Measurements from ENCODE around the gene COPS6. TPM values are rescaled to one million over a fixed set of nuclear protein-coding genes. Genes with fewer than 3 reads are reported as not detected.

Gene COPS6
- total and polyA plus RNA-seq, 7 donors: 82.9 to 145 (median 118) TPM

DNA sequence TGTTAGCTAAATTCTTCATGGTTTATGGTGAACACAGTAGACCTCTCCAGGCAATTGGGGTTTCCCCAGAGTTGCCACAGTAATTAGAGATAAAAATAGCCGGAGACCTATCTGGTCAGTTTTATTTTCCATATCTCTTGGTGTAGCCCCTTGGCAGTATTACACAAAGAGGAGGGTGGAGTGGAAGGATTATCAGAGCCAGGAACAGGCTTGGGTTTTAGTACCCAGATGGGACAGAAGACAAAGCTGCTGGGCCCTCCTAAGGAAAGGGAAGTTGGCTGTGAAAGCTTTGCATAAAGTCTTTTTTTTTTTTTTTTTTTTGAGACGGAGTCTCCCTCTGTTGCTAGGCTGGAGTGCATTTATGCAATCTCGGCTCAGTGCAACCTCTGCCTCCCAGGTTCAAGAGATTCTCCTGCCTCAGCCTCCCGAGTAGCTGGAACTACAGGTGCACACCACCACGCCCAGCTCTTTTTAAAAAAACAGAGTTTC lies 29.5 kb upstream of the COPS6 start:
- no peaks in the 10 kb centered on the region for H3K4me1 ChIP-seq
- TF ChIP-seq CTCF (IDR thresholded peaks at IDR 0.05): no peak
- no peaks in the 10 kb centered on the region for H3K9me3 ChIP-seq
- DNase-seq (no peak), ATAC-seq (no peak)
- H3K27me3 ChIP-seq (ENCODE audit: insufficient read depth in 3 of 3, low read length in 2 of 3): no peaks in the 10 kb centered on the region
- peaks cover 3 to 76% of the 10 kb centered on the region in 2 donors for H3K36me3 ChIP-seq (ENCODE audit: insufficient read depth in 1 of 2, low read depth in 1 of 2)
- H3K27ac ChIP-seq: no peak overlapping the region
- H3K4me3 ChIP-seq: no peak overlapping the region
- intact Hi-C loops (cut with DNase I): loop anchor here in 1 of 2 donors (10.0 kb wide), 1 partner anchor 144 kb away; the partner anchor contains the start of gene TRIM4
- WGBS, 3 donors: 90 to 93% (median 93%) methylated on average over 5 of the region's 5 CpGs

GRCh38 chr7:100061518-100062193 lies 27.1 kb upstream of the COPS6 start:
- peaks cover 6 to 96% of the 10 kb centered on the region in 2 donors for H3K36me3 ChIP-seq (ENCODE audit: insufficient read depth in 1 of 2, low read depth in 1 of 2)
- no peak overlapping the region for H3K4me3 ChIP-seq
- no peak for TF ChIP-seq CTCF (IDR thresholded peaks at IDR 0.05)
- H3K27me3 ChIP-seq (ENCODE audit: insufficient read depth in 3 of 3, low read length in 2 of 3): no peaks in the 10 kb centered on the region
- 86 to 94% (median 91%) methylated on average over 11 of the region's 11 CpGs for WGBS, 3 donors
- H3K9me3 ChIP-seq: no peaks in the 10 kb centered on the region
- H3K4me1 ChIP-seq: no peaks in the 10 kb centered on the region
- no peak overlapping the region for H3K27ac ChIP-seq
- DNase-seq (no peak), ATAC-seq (no peak)
- intact Hi-C loops (cut with DNase I): no loop called here

GRCh38 chr7:100063376-100063775 lies 25.4 kb upstream of the COPS6 start:
- Histone ChIP-seq H3K4me1 (no peaks in the 10 kb centered on the region), H3K27me3 (ENCODE audit: insufficient read depth in 3 of 3, low read length in 2 of 3) (no peaks in the 10 kb centered on the region), H3K4me3 (no peak overlapping the region), H3K9me3 (no peaks in the 10 kb centered on the region), H3K36me3 (ENCODE audit: insufficient read depth in 1 of 2, low read depth in 1 of 2) (peaks cover 6 to 90% of the 10 kb centered on the region in 2 donors), H3K27ac (no peak overlapping the region)
- WGBS, 3 donors: 90 to 98% (median 95%) methylated on average over 4 of the region's 4 CpGs
- TF ChIP-seq CTCF (IDR thresholded peaks at IDR 0.05): no peak
- no peak for DNase-seq
- no peak for ATAC-seq
- intact Hi-C loops (cut with DNase I): no loop called here

- DNase-seq (no peak), ATAC-seq (no peak)
- H3K36me3 ChIP-seq (ENCODE audit: insufficient read depth in 1 of 2, low read depth in 1 of 2): peaks cover 6 to 89% of the 10 kb centered on the region in 2 donors
- H3K27me3 ChIP-seq (ENCODE audit: insufficient read depth in 3 of 3, low read length in 2 of 3): no peaks in the 10 kb centered on the region
- TF ChIP-seq CTCF (IDR thresholded peaks at IDR 0.05): no peak
- WGBS, 3 donors: 94 to 97% (median 94%) methylated on average over 9 of the region's 9 CpGs
- intact Hi-C loops (cut with DNase I): no loop called here
- no peaks in the 10 kb centered on the region for H3K9me3 ChIP-seq
- H3K4me1 ChIP-seq: no peaks in the 10 kb centered on the region
- H3K4me3 ChIP-seq: no peak overlapping the region
- no peak overlapping the region for H3K27ac ChIP-seq
These were observed 24.6 kb upstream of the COPS6 start for GRCh38 chr7:100064162-100064561.

Data from psoas muscle (tissue), 8 donors.